Esophagus squamous epithelium (tissue), 4 donors: ENCODE measurements around the gene RFTN2.

Source experiments
- POLR2A ChIP-seq, 4 donors: fragments of 450-650 bp; IDR thresholded peaks; one replicate each; pipeline ENCODE4 v1.6.1; 2017; ENCODE audit warnings: antibody characterized with exemption in 4 of 4, mild to moderate bottlenecking in 4 of 4, moderate library complexity in 3 of 4
- TF ChIP-seq, protein P1 (sequence below), 6 experiments: fragments of 450-650 bp in 4 of 6; fragments of 200-600 bp in 2 of 6; sonication (generic) in 2 of 6; IDR thresholded peaks; one replicate each; pipeline ENCODE4 v1.5.1; 2016 to 2019; ENCODE audit warnings: antibody characterized with exemption in 6 of 6, mild to moderate bottlenecking in 4 of 6, moderate library complexity in 4 of 6

DNA sequence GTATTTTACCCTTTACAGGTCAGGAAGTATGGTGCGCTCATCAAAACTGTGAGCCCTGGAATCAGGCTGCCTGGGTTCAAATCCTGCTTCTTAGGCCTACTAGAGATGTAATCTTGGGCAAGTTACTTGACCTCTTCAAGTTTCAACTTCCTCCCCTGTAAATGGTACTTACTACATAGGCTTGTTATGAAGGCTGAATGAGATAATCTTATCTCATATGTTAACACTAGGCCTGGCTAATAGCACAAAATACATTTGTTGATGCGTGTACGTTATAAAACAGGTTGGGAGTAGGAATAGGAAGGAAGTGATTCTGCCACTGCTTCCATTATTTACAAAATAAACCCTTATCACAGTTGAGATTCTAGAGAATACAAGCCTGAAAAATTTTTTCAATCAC is 1.7 kb upstream of the RFTN2 start:
- no peak for TF ChIP-seq POLR2A (IDR thresholded peaks at IDR 0.05)
- TF ChIP-seq, protein P1, sequence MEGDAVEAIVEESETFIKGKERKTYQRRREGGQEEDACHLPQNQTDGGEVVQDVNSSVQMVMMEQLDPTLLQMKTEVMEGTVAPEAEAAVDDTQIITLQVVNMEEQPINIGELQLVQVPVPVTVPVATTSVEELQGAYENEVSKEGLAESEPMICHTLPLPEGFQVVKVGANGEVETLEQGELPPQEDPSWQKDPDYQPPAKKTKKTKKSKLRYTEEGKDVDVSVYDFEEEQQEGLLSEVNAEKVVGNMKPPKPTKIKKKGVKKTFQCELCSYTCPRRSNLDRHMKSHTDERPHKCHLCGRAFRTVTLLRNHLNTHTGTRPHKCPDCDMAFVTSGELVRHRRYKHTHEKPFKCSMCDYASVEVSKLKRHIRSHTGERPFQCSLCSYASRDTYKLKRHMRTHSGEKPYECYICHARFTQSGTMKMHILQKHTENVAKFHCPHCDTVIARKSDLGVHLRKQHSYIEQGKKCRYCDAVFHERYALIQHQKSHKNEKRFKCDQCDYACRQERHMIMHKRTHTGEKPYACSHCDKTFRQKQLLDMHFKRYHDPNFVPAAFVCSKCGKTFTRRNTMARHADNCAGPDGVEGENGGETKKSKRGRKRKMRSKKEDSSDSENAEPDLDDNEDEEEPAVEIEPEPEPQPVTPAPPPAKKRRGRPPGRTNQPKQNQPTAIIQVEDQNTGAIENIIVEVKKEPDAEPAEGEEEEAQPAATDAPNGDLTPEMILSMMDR (IDR thresholded peaks at IDR 0.05) = no peak
